Measurements from ENCODE around the gene THAP11. TPM values are rescaled to one million over a fixed set of nuclear protein-coding genes. Genes with fewer than 3 reads are reported as not detected.
A peak's percentile ranks its signal among the peaks of the same experiment; 100 is the strongest.

Gene THAP11
- total and polyA plus RNA-seq, 2 of the 13 experiments (the other 11 are each of a cell fraction or from before 2014, with no cell fraction given): 44.2 to 53.4 TPM

DNA sequence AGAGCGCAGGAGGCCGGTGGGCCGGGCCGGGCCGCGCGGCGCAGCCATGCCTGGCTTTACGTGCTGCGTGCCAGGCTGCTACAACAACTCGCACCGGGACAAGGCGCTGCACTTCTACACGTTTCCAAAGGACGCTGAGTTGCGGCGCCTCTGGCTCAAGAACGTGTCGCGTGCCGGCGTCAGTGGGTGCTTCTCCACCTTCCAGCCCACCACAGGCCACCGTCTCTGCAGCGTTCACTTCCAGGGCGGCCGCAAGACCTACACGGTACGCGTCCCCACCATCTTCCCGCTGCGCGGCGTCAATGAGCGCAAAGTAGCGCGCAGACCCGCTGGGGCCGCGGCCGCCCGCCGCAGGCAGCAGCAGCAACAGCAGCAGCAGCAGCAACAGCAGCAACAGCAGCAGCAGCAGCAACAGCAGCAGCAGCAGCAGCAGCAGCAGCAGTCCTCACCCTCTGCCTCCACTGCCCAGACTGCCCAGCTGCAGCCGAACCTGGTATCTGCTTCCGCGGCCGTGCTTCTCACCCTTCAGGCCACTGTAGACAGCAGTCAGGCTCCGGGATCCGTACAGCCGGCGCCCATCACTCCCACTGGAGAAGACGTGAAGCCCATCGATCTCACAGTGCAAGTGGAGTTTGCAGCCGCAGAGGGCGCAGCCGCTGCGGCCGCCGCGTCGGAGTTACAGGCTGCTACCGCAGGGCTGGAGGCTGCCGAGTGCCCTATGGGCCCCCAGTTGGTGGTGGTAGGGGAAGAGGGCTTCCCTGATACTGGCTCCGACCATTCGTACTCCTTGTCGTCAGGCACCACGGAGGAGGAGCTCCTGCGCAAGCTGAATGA is 606 bp downstream of the THAP11 start (continued):
- TF ChIP-seq, protein P1, sequence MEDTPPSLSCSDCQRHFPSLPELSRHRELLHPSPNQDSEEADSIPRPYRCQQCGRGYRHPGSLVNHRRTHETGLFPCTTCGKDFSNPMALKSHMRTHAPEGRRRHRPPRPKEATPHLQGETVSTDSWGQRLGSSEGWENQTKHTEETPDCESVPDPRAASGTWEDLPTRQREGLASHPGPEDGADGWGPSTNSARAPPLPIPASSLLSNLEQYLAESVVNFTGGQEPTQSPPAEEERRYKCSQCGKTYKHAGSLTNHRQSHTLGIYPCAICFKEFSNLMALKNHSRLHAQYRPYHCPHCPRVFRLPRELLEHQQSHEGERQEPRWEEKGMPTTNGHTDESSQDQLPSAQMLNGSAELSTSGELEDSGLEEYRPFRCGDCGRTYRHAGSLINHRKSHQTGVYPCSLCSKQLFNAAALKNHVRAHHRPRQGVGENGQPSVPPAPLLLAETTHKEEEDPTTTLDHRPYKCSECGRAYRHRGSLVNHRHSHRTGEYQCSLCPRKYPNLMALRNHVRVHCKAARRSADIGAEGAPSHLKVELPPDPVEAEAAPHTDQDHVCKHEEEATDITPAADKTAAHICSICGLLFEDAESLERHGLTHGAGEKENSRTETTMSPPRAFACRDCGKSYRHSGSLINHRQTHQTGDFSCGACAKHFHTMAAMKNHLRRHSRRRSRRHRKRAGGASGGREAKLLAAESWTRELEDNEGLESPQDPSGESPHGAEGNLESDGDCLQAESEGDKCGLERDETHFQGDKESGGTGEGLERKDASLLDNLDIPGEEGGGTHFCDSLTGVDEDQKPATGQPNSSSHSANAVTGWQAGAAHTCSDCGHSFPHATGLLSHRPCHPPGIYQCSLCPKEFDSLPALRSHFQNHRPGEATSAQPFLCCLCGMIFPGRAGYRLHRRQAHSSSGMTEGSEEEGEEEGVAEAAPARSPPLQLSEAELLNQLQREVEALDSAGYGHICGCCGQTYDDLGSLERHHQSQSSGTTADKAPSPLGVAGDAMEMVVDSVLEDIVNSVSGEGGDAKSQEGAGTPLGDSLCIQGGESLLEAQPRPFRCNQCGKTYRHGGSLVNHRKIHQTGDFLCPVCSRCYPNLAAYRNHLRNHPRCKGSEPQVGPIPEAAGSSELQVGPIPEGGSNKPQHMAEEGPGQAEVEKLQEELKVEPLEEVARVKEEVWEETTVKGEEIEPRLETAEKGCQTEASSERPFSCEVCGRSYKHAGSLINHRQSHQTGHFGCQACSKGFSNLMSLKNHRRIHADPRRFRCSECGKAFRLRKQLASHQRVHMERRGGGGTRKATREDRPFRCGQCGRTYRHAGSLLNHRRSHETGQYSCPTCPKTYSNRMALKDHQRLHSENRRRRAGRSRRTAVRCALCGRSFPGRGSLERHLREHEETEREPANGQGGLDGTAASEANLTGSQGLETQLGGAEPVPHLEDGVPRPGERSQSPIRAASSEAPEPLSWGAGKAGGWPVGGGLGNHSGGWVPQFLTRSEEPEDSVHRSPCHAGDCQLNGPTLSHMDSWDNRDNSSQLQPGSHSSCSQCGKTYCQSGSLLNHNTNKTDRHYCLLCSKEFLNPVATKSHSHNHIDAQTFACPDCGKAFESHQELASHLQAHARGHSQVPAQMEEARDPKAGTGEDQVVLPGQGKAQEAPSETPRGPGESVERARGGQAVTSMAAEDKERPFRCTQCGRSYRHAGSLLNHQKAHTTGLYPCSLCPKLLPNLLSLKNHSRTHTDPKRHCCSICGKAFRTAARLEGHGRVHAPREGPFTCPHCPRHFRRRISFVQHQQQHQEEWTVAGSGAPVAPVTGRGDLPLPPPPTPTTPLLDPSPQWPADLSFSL (CRISPR knock-in tag; IDR thresholded peaks at IDR 0.05): no peak
- TF ChIP-seq ZNF558 (CRISPR knock-in tag; IDR thresholded peaks at IDR 0.05; ENCODE audit: borderline replicate concordance) (0 out of 2 replicates have a peak, but pooled peaks have one; percentile 49), TAF15 (IDR thresholded peaks at IDR 0.05; ENCODE audit: low read depth, low read length, poor library complexity, severe bottlenecking) (peak; percentile 29), ZFX (CRISPR knock-in tag; IDR thresholded peaks at IDR 0.05; ENCODE audit: low read depth) (peak; percentile 85), BCL6 (CRISPR knock-in tag; IDR thresholded peaks at IDR 0.05) (no peak), KLF13 (CRISPR knock-in tag; IDR thresholded peaks at IDR 0.05) (peak; percentile 78; the same call in 1 of the 2 replicates), TARDBP (CRISPR knock-in tag; IDR thresholded peaks at IDR 0.05) (peak; percentile 26; the same call in 1 of the 2 replicates), ZNF264 (CRISPR knock-in tag; IDR thresholded peaks at IDR 0.05) (peak; percentile 67; the same call in 1 of the 2 replicates), ZNF768 (CRISPR knock-in tag; IDR thresholded peaks at IDR 0.05) (peak; percentile 48; the same call in 1 of the 2 replicates), HMGA1 (CRISPR knock-in tag; conservative IDR thresholded peaks at IDR 0.05) (no peak), TAF1 (CRISPR knock-in tag; IDR thresholded peaks at IDR 0.05) (peak; percentile 59; the same call in 1 of the 2 replicates), NRL (CRISPR knock-in tag; IDR thresholded peaks at IDR 0.05; ENCODE audit: borderline replicate concordance) (peak; percentile 72; the same call in 1 of the 2 replicates)
- TF ChIP-seq, protein P2, sequence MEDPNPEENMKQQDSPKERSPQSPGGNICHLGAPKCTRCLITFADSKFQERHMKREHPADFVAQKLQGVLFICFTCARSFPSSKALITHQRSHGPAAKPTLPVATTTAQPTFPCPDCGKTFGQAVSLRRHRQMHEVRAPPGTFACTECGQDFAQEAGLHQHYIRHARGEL (CRISPR knock-in tag; IDR thresholded peaks at IDR 0.05): no peak
- TF ChIP-seq, protein P3, sequence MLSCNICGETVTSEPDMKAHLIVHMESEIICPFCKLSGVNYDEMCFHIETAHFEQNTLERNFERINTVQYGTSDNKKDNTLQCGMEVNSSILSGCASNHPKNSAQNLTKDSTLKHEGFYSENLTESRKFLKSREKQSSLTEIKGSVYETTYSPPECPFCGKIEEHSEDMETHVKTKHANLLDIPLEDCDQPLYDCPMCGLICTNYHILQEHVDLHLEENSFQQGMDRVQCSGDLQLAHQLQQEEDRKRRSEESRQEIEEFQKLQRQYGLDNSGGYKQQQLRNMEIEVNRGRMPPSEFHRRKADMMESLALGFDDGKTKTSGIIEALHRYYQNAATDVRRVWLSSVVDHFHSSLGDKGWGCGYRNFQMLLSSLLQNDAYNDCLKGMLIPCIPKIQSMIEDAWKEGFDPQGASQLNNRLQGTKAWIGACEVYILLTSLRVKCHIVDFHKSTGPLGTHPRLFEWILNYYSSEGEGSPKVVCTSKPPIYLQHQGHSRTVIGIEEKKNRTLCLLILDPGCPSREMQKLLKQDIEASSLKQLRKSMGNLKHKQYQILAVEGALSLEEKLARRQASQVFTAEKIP (CRISPR knock-in tag; IDR thresholded peaks at IDR 0.05; ENCODE audit: borderline replicate concordance): no peak
- TF ChIP-seq, protein P4, sequence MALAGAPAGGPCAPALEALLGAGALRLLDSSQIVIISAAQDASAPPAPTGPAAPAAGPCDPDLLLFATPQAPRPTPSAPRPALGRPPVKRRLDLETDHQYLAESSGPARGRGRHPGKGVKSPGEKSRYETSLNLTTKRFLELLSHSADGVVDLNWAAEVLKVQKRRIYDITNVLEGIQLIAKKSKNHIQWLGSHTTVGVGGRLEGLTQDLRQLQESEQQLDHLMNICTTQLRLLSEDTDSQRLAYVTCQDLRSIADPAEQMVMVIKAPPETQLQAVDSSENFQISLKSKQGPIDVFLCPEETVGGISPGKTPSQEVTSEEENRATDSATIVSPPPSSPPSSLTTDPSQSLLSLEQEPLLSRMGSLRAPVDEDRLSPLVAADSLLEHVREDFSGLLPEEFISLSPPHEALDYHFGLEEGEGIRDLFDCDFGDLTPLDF (CRISPR knock-in tag; IDR thresholded peaks at IDR 0.05): 0 out of 2 replicates have a peak, but pooled peaks have one; percentile 5
- TF ChIP-seq, protein P5, sequence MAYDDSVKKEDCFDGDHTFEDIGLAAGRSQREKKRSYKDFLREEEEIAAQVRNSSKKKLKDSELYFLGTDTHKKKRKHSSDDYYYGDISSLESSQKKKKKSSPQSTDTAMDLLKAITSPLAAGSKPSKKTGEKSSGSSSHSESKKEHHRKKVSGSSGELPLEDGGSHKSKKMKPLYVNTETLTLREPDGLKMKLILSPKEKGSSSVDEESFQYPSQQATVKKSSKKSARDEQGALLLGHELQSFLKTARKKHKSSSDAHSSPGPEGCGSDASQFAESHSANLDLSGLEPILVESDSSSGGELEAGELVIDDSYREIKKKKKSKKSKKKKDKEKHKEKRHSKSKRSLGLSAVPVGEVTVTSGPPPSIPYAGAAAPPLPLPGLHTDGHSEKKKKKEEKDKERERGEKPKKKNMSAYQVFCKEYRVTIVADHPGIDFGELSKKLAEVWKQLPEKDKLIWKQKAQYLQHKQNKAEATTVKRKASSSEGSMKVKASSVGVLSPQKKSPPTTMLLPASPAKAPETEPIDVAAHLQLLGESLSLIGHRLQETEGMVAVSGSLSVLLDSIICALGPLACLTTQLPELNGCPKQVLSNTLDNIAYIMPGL (CRISPR knock-in tag; IDR thresholded peaks at IDR 0.05; ENCODE audit: borderline replicate concordance in 1 of 2, low read depth in 1 of 2): peak; percentile 60 to 86

All from HepG2 (cell line).